Loucy (cell line): ENCODE measurements around the gene OR8G1.
A peak's percentile ranks its signal among the peaks of the same experiment; 100 is the strongest.

Experiments
- H2AFZ ChIP-seq: fragments of 200-600 bp; sonication (generic); 2 replicates; pipeline ENCODE4 v1.6.0; 2016; ENCODE audit warnings: antibody characterized with exemption, mild to moderate bottlenecking, low read length, moderate library complexity
- H3F3A ChIP-seq: fragments of 200-600 bp; 2 replicates; pipeline ENCODE4 v1.6.0; 2016; ENCODE audit warnings: antibody characterized with exemption, low read depth, mild to moderate bottlenecking
- H3K27me3 ChIP-seq: fragments of 200-600 bp; sonication (generic); 2 replicates; pipeline ENCODE4 v1.6.1; 2014; ENCODE audit warnings: low read length, mild to moderate bottlenecking; ENCODE audit not compliant: insufficient read depth, poor library complexity, severe bottlenecking
- H3K36me3 ChIP-seq: fragments of 200-600 bp; sonication (generic); 2 replicates; pipeline ENCODE4 v1.6.1; 2016; ENCODE audit warnings: low read length; ENCODE audit not compliant: insufficient read depth
- H3K4me1 ChIP-seq: fragments of 200-600 bp; sonication (generic); 2 replicates; pipeline ENCODE4 v1.5.1; 2014; ENCODE audit warnings: low read length, mild to moderate bottlenecking; ENCODE audit not compliant: insufficient read depth, poor library complexity, severe bottlenecking
- H3K4me2 ChIP-seq: fragments of 200-600 bp; sonication (generic); 2 replicates; pipeline ENCODE4 v1.6.0; 2014; ENCODE audit warnings: antibody characterized with exemption, low read length, low read depth, mild to moderate bottlenecking; ENCODE audit not compliant: poor library complexity, severe bottlenecking
- H3K4me3 ChIP-seq: fragments of 200-600 bp; sonication (generic); 2 replicates; pipeline ENCODE4 v1.5.1; 2014; ENCODE audit warnings: low read length, mild to moderate bottlenecking, mixed read lengths; ENCODE audit not compliant: poor library complexity, severe bottlenecking
- H3K79me2 ChIP-seq: fragments of 200-600 bp; sonication (generic); 2 replicates; pipeline ENCODE4 v1.6.1; 2014; ENCODE audit warnings: low read length; ENCODE audit not compliant: insufficient read depth
- H3K9ac ChIP-seq: fragments of 200-600 bp; sonication (generic); 2 replicates; pipeline ENCODE4 v1.6.0; 2014; ENCODE audit warnings: mild to moderate bottlenecking, low read depth, low read length, moderate library complexity; ENCODE audit not compliant: poor library complexity, severe bottlenecking
- H3K9me2 ChIP-seq: fragments of 200-600 bp; sonication (generic); replicated peaks from 2 replicates; pipeline ENCODE4 v1.6.1; 2016; ENCODE audit warnings: low read depth, low read length, mixed read lengths
- H3K9me3 ChIP-seq: fragments of 200-600 bp; sonication (generic); 2 replicates; pipeline ENCODE4 v1.6.1; 2014; ENCODE audit warnings: mild to moderate bottlenecking, antibody characterized with exemption, low read length, low read depth; ENCODE audit not compliant: insufficient read depth
- H4K20me1 ChIP-seq: fragments of 200-600 bp; sonication (generic); 2 replicates; pipeline ENCODE4 v1.6.0; 2014; ENCODE audit warnings: antibody characterized with exemption, low read length, mild to moderate bottlenecking; ENCODE audit not compliant: insufficient read depth, poor library complexity, severe bottlenecking
- CTCF ChIP-seq: fragments of 200-600 bp; sonication (generic); conservative IDR thresholded peaks from 2 replicates; pipeline ENCODE4 v1.5.1; 2014; ENCODE audit warnings: mild to moderate bottlenecking, antibody characterized with exemption, low read length
- EZH2phosphoT487 ChIP-seq: fragments of 200-600 bp; IDR thresholded peaks from 2 replicates; pipeline ENCODE4 v1.6.1; 2018; ENCODE audit warnings: antibody characterized with exemption, mild to moderate bottlenecking, moderate library complexity, borderline replicate concordance

OR8G1 gene

GRCh38 chr11:124277804-124278203 is 36.9 kb downstream of the OR8G1 start:
- H2AFZ ChIP-seq, result no peak overlapping the region
- no peaks in the 10 kb centered on the region for H3K36me3 ChIP-seq
- H3K4me1 ChIP-seq, result peaks cover 23% of the 10 kb centered on the region
- no peak overlapping the region for H3K4me2 ChIP-seq
- H3K79me2 ChIP-seq, result no peaks in the 10 kb centered on the region
- H3K9ac ChIP-seq, result no peak overlapping the region
- H4K20me1 ChIP-seq, result no peaks in the 10 kb centered on the region
- TF ChIP-seq EZH2phosphoT487 (no peak), CTCF (peak; percentile 68)
- no peaks in the 10 kb centered on the region for H3K27me3 ChIP-seq
- H3K9me3 ChIP-seq, result no peaks in the 10 kb centered on the region; the same call in 1 of the 2 replicates
- no peak overlapping the region for H3K4me3 ChIP-seq
- 0 out of 2 replicates have a peak, but pooled peaks cover 2% of the 10 kb centered on the region for H3F3A ChIP-seq
- H3K9me2 ChIP-seq, result no peaks in the 10 kb centered on the region

GRCh38 chr11:124278261-124278660 is 37.4 kb downstream of the OR8G1 start:
- H3F3A ChIP-seq, result 0 out of 2 replicates have a peak, but pooled peaks cover 2% of the 10 kb centered on the region
- no peak overlapping the region for H3K9ac ChIP-seq
- H3K4me2 ChIP-seq, result no peak overlapping the region
- no peaks in the 10 kb centered on the region for H4K20me1 ChIP-seq
- H2AFZ ChIP-seq, result no peak overlapping the region
- H3K9me3 ChIP-seq, result no peaks in the 10 kb centered on the region; the same call in 1 of the 2 replicates
- H3K9me2 ChIP-seq, result no peaks in the 10 kb centered on the region
- no peaks in the 10 kb centered on the region for H3K79me2 ChIP-seq
- no peak for TF ChIP-seq CTCF
- no peak overlapping the region for H3K4me3 ChIP-seq
- no peaks in the 10 kb centered on the region for H3K36me3 ChIP-seq
- H3K4me1 ChIP-seq, result peaks cover 23% of the 10 kb centered on the region
- no peaks in the 10 kb centered on the region for H3K27me3 ChIP-seq

- no peaks in the 10 kb centered on the region for H3F3A ChIP-seq
- no peak overlapping the region for H3K9ac ChIP-seq
- peaks cover 4% of the 10 kb centered on the region for H3K27me3 ChIP-seq
- no peaks in the 10 kb centered on the region for H4K20me1 ChIP-seq
- TF ChIP-seq EZH2phosphoT487 (no peak), CTCF (no peak)
- H3K79me2 ChIP-seq, result no peaks in the 10 kb centered on the region
- H3K36me3 ChIP-seq, result no peaks in the 10 kb centered on the region
- no peak overlapping the region for H2AFZ ChIP-seq
- no peak overlapping the region for H3K4me2 ChIP-seq
- no peaks in the 10 kb centered on the region for H3K4me1 ChIP-seq
- no peaks in the 10 kb centered on the region for H3K9me2 ChIP-seq
- H3K4me3 ChIP-seq, result no peak overlapping the region
- no peaks in the 10 kb centered on the region; the same call in 1 of the 2 replicates for H3K9me3 ChIP-seq
These were observed 44.9 kb downstream of the OR8G1 start for GRCh38 chr11:124285610-124286344.
